PFSK-1 (cell line): ENCODE data around the gene XPR1.

Experiments used
- FOXP2 ChIP-seq: optimal IDR thresholded peaks from 2 replicates; pipeline ENCODE3; 2011; ENCODE audit warnings: borderline replicate concordance, control low read depth, inconsistent platforms; ENCODE audit not compliant: insufficient read depth; ENCODE audit errors: extremely low read length, extremely low read depth
- REST ChIP-seq, 2 experiments: IDR thresholded peaks; 2 replicates each; pipeline versions ENCODE4 v1.6.1 to v1.8.0; 2011 to 2012; ENCODE audit warnings: low read depth in 2 of 2, low read length in 2 of 2, control low read depth in 1 of 2, inconsistent platforms in 1 of 2, mild to moderate bottlenecking in 1 of 2, moderate library complexity in 1 of 2; ENCODE audit not compliant: insufficient read depth in 1 of 2
- TAF1 ChIP-seq: IDR thresholded peaks from 2 replicates; pipeline ENCODE4 v1.6.1; 2012; ENCODE audit warnings: low read length, control low read depth, borderline replicate concordance; ENCODE audit not compliant: insufficient read depth

DNA sequence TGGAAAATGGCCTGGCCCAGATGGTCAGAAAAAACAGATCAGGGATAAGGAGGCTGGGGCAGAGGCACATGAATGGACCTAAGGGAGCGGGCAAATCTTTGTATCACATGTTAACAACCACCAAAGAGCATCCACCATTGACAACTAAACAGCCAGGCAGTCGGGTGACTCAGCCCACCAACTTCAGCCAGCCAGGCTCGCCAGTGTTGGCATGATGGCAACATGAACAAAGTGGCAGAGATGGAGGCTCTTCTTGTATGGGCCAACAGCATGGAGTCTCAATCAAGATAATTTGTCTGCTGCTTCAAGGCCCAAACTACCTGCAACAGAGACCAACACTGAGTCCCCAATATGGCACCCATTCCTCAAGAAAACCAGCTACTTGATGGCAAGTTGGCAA lies 264.3 kb downstream of the XPR1 start:
- TF ChIP-seq FOXP2 (no peak), REST (IDR thresholded peaks at IDR 0.05; ENCODE audit: insufficient read depth in 1 of 2, low read depth in 2 of 2, low read length in 2 of 2) (no peak), TAF1 (no peak)
